Measurements from ENCODE around the gene ACTR1B.
"Not testable (repeated sequence)": the region's sequence is repeated elsewhere in the genome, so short reads cannot be mapped to it uniquely, and the experiment has no call there.

The ACTR1B gene

DNA sequence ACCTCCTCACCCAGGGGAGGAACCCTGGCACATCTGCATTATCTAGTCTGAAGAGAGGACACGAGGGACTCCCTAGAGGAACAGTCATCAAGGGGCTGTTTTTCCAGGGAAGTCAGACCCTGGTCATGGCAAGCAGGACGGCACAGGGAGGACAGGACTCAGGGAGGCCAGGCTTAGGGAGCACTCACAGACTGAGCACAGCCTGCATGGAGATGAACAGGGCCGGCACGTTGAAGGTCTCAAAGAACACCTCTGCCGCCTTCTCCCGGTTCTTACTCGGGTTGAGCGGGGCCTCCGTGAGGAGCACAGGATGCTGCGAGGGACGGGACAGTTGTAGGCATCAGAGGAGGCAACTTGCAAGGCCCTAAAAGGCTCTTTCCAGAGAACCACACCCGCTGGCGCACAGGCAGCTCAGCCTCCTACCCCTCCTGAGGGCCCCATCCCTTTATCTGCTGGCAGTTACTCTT, 5.1 kb downstream of the ACTR1B start:
- DNase-seq (ENCODE audit: low read depth), result no peak

DNA sequence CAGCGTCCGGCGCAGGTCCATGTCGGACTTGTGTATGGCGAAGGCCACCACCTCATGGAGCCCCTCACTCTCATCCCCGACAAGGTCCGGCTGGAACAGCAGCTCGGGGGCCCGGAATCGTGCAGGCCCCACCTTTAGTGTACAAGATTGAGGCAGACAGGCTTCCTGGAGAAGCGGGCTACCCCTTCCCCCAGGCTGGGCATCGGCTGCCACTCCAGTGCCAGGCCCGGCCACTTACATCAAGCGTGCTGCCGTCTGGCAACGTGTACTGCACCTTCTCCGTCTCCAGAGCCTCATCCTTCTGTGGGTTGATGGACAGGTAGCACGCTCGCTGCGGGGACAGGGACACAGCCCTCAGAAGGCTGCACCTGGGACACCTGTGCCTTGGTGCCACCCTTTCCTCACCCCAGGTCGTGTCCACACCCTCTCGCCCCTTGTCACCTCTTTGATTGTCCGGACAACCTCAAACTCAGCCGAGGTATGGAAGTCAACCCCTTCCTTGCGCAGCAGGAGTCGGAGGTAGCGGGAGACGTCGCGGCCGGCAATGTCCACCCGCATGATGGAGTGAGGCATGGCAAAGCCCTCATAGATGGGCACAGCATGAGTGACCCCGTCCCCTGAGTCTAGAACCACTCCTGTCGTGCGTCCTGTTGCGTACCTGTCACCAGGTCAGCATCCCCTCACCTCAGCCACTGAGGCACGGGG, 5.7 kb downstream of the ACTR1B start:
- DNase-seq (ENCODE audit: low read depth), result no peak

DNA sequence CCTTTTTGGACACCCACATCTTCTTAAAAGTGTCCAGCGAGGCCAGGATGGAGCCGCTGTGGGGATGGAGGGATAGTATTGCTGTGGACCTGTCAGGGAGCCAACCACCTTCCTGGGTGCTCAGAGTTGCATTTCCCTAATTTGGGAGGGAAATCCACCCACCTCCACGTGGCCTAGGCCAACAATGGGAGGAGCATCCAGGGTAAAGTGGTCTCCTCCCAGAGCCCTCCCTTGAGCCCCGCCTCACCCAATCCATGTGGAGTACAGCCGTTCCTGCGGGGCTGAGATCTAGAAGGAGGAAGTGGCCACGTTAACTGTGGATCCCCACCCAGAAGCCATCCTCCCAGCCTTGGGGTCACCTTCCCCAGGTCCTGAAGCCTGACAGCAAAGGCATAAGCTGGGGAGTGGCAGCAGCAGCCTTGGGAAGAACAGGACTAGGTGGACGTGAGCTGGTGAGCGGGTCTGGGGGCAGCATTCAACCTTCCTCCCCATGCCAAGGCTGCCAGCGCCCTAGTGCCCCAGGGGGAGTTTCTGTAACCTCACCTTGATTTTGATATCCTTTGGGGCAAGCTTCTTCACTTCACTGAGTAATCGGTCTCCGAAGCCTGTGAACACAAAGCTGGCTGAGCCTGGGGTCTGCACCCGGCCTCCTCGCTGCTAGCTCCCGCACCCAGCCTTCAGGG, 6.8 kb downstream of the ACTR1B start:
- DNase-seq (ENCODE audit: low read depth), result no peak

DNA sequence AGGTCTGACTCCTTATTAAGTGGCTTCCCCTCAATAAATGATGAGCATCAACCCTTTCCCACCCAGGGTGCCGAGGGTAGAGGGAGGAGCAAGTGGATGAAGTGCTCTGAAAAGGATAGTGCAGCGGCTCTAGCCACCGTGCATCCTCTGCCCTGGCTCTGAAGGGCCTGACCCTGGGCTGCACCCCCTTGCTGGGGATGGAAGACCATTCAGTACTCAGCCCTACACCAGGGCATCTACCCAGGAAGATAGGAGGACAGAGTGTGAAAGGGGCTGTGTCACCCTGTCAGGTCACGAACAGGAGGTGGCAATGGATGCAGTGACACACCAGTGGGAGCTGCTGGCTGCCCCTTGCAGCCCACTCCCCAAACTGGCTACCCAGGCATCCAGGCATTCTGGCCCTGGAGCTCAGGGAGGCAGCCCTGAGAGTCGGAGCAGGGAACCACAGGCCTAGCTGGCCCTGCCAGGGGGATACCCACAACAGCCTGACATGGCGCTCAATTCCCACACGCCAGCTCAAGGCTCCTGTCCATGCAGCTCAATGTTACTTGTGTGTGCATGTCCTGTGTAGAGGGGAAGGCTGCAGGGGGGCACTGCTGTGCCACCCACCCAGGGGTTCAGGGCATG, 7.6 kb downstream of the ACTR1B start:
- no peak for DNase-seq (ENCODE audit: low read depth)

DNA sequence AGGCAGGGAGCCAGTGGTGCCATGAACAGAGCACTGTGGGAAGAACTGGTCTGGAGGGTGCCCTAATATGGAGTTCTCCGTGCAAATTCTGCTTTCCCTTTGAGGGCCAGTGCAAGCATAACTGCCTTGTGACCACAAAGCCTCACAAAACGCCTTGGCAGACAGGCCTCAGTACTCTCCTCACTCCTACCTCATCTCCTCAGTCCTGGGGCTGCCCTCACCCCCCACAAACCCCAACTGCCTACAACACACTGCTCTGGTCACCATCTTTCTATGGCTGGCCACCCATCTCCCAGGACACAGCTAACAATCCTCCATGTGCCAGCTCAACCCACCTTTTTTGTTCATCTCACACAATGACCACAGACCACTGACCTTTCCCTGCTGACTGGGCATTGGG, 9.1 kb downstream of the ACTR1B start:
- no peak for DNase-seq (ENCODE audit: low read depth)

DNA sequence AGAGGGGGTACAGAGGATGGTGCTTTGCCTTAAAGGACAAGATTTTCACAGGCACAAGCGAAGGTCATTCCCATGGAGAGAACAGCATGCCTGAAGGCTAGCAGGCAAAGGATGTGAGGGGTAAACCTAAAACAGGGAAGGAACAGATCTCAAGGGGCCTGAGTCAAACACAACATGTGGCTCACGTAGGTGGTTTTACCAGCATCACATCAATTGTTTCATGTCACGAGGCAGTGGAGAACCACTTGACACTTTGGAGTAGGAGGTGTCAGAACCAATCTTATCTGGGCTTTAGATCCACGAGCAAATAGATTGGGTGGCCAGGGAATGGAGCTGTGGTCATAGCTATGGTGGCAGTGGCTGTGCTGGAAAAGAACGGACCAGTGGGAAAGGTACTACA, 9.5 kb downstream of the ACTR1B start:
- no peak for DNase-seq (ENCODE audit: low read depth)

DNA sequence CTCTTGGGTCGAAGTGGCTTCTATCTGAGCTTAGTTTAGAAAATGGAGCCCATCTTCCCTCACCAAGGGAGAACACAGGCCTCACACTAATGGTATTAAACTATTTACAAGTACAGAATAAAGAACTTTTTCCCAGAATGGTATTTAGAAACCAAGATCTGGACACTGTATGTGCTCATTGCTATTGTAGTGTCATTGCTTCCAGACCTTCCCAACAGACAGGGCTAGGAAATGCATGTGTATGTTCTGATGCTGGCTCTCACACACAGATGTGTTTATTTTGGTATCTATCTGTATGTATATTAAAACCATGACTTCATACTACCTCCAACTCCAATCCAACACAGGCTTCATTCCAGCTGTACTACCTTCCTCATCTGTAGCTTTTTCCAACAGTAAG, 10.0 kb downstream of the ACTR1B start:
- DNase-seq (ENCODE audit: low read depth), result no peak

DNA sequence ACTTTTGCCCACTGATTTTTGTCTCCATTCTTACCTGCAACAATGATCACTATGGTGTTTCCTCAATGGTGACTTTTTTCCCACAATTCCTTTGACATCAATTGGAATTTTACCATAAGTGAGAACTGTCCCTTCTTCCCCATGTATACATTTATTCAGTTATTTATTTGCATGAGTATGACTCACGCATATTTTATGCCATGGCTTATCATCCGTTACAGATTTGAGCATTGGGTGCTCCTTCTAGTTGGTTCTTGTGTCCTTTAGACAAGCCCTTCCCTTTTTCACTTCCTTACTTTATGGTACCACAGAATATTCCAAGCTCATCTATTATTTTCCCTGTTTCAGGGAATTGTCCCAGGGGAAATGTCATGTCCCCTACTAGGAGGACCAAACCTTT, 10.4 kb downstream of the ACTR1B start:
- DNase-seq (ENCODE audit: low read depth), result no peak

DNA sequence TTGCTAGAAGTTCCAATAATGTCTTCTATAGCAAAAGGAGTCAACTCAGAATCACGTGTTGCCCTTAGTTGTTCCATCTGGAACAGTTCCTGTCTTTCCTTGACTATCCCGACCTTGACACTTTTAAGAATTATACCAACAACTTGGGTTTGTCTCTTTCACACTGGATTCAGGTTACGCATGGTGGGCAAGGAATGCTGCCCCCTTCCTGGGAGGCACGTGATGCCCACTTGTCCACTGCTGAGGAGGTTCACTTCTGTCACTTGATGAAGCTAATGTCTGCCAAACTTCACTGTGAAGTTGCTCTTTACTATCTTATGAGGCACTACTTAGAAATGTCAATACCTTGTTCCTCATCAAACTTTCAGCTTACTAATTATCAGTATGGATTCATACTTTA, 12.7 kb downstream of the ACTR1B start:
- DNase-seq (ENCODE audit: low read depth), result no peak

DNA sequence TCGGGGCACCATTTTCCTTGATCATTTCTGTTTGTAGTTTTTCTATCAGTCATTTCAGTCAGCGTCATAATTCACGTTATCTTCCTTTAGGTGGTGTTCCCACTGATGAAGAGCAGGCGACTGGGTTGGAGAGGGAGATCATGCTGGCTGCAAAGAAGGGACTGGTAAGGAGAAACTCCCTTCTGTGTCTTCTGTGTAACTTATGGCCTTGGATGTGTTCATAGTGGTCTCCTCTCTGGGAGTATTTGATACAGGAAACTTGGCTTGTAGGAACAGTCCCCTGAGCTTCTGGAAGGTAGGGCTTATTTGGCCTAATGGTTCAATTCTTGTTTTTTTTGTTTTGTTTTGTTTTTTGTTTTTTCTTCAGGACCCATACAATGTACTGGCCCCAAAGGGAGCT, 16.9 kb downstream of the ACTR1B start:
- DNase-seq (ENCODE audit: low read depth), result no peak

DNA sequence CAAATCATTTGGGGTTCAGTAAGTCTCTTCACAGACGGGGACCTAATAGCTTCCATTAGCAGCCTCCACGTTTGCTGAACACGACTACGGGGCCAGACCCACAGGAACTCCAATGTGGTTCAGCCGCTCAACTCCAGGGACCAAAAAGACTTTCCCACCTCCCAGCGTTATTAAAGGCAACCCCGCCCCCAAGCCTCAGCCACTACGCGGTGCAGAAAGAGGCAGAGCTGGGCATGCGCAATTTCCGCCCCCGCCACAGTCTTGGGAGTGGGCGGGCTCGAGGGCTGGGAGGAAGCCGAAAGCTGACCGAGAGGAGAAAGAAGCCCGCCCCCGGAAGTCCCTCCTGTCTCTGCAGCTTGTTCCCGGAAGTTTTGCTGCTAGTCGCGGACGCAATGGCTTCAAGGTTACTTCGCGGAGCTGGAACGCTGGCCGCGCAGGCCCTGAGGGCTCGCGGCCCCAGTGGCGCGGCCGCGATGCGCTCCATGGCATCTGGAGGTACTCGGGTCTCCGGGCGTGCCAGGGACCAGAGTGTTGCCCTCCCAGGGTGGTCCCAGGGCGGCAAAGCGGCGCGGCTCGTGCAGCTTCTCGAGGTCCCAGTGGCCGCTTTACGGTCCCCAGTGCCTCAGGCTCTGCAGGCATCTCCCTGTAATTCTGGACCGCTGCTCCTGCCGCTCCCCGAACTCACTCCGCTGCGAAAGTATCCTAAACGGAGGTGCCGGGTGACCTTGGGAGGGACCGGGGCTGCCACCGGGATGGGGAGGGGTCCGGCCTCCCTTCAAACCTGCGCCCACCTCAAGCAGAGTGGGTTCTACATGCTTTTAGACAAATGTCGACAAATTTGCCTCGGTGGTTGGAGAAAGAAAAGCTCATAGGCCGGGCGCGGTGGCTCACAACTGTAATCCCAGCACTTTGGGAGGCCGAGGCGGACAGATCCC, 17.9 kb downstream of the ACTR1B start, which contains the start of gene COX5B:
COX5B (plus strand) TSS at position 368 of the 935 bp plus-strand sequence; CDS start at position 393, 25 bp downstream.
- peak; percentile 92 for DNase-seq (ENCODE audit: low read depth)

DNA sequence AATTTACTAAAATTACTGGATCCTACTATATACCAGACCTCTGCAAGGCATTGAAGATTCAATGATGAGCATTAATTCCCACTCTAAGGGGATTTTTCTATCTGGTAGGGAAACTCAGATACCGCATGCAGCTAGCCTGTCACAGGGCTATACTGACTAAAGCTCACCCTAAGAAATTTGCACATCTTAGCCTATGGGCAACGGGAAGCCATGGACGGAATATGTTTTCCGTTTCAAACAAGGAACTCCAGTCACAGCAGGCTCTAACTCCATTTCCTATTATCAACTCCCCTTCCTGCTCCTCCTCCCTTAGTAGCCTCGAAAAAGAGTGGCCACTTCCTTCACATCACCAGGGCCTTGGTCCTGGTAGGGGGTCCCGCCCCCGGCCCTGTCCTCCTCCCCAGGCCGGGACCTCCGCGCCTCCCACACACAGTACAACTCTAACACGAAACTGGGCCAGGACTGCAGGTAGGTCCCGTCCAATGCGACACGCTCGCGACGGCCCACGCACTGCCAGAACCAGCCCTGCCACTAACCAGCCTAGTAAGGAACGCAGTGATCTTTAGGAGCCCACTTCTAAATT, 18.6 kb downstream of the ACTR1B start:
- DNase-seq (ENCODE audit: low read depth), result no peak

DNA sequence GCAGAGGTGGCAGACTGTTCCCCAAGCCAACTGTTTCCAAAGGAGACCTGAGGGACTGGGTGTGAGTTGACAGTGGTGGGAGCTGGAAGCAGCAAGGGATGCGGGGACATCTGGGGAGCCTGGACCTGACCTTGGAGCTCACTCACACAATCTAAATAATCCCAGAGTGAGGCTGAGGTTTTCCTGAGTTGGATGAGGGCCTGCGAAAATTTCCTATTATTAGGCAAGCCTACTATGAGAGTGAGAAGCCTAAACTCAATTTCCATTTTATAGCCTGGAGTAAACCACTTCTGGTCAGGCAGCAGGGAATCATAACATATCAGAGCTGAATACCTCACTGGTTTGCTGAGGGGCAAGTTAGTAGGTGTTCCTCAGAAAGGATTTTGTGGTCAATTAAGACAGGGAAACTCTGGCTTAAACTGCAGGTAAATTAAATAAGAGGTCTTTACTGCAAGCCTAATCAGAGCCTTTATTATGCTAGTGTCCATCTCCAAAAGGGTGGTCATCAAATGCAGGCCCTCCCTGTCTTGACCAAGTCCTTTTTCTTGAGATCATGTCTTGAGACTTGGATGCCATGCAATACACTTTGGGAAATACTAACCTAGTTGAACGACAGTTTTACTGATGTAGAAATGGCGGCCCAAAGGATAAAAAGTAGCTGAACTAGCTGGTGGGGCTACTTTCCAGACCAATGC, 19.7 kb downstream of the ACTR1B start:
- DNase-seq (ENCODE audit: low read depth), result no peak

DNA sequence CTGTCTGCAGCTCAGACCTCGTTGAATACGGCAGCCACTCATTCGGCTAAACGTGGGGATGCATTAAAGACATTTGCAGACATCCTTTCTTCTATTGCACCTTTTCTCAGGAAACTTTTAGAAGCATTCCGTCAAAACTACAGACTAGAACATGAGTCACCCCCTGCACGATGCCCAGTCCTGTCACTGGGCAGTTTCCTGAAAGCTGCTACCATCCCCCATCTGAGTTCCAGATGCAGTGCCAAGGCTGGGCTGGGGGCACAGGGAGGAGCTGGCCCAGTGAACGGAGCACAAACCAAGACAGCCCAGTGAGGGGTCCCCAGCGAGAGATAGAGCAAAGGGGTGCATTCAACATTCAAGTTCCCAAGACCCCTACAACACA, 37.8 kb downstream of the ACTR1B start:
- not testable (repeated sequence) for DNase-seq (ENCODE audit: low read depth)

DNA sequence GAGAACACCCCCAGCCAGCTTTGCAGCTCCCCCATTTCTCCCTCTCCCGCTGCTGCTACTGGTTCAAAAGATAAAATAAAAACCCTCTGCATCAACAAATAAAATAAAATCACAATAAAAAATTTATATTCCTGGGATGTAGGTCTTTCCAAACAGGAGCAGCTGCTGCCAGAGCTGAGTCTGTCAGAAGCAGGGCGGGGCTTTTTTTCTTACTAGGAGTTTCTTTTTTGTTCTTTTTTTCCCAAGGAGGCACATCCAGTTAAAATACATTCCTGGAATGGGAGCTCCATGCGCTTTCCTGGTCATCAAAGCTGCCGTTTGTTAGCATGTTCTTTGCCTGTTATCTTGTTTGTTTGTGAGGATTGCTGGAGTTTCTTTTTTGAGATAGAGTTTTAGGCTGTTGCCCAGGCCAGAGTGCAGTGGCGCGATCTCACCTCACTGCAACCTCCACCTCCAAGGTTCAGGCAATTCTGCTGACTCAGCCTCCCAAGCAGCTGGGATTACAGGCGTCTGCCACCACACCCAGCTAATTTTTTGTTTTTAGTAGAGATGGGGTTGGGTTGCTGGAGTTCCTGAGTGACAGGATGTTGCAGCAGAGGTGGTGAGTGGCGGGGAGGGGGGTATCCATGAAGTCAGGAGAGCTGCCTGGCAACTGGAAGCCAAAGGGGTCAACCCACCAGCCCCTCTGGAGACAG, 38.3 kb downstream of the ACTR1B start:
- DNase-seq (ENCODE audit: low read depth), result not testable (repeated sequence)

DNA sequence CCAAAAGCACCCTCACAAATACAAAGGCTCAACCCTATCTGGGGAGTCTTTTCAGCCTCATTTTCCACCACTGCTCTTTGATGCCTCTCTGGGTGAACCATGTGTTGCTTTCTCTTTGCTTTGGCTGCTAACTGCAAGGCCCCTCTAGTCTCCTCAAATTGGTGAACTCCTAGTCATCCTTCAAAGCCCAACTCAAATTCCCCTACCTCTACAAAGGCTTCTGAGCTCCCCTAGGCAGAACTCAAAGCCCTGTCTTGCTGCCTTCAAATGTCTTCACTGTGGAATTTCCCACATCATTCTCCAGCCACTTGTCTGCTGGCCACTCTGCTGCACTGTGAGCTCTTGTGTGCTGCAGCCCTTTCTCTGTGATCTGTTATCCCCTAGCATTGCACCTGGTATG, 40.9 kb downstream of the ACTR1B start:
- not testable (repeated sequence) for DNase-seq (ENCODE audit: low read depth)

DNA sequence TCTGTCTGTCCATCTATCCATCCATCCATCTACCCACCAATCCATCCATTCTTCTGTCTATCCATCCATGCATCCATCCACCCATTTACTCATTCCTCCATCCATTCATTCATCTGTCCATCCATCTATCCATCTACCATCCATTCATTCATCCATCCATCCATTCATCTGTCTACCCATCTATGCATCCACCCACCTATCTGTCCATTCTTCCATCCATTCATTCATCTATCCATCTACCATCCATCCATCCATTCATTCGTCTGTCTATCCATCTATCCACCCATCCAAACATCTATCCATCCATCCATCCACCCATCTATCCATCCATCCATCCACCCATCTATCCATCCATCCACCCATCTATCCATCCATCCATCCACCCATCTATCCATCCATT, 43.4 kb downstream of the ACTR1B start:
- not testable (repeated sequence) for DNase-seq (ENCODE audit: low read depth)

DNA sequence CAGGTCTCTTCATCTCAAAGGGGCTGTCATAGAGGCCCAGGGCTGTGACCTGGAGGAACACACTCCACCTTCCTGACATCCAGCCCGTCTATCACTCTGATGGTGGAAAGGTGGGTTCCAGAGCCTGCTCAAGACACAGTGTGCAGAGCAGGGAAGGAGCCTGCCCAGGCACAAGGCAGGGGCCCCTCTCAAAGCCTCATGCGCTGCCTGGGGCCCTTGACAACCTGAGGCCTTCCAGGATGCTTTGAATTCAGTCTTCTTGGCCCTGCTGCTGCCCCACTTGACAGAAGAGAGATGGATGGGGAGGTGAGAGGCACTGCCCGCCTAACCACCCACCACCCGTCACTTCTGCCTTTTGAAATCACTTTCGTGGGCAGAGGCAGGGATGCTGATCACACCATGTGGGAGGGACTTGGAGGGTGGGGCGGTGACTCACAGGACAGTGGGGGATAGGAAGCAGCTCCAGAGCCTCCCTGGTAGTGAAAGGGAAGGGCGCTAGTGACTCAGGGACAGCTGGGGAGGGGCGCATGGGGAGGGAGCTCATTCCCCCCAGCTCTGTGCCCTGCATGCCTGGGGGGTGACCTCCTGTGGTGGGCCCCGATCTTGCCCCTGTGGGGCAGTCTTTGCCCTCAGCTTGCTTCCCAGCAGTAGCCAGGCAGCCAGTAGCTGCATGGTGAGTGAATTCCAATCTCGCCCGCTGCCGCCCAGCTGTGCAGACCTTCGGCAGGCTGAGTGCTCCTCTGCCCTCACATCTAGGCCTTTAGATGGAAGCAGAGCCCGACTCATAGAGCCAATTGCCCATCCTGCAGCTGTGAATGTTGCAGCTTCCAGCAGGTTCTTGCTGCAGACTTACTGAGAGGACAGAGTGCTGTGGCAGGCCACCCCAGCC, 44.7 kb downstream of the ACTR1B start:
- not testable (repeated sequence) for DNase-seq (ENCODE audit: low read depth)

DNA sequence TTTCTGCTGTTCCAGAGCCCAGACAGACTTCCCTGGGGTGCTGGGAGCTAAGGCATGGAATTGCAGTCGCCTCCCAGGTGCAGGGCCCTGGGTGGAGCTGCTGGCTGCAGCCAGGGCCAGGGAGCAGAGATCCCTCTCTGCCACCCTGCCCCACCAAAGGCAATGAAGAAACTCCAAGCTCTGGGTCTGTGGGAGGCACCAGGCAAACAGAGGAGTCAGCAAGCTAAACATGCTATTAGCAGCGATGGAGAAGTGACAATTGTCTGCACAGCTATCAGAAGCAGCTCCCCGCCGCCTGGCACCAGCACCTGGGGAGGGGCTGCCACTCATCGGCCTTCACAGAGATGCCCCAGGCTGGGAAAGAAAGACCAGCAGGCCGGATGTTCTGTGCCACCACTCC, 45.9 kb downstream of the ACTR1B start:
- DNase-seq (ENCODE audit: low read depth), result no peak

All from fibroblast of the conjunctiva (primary cell).